Measurements from ENCODE around the gene C14orf132. TPM values are rescaled to one million over a fixed set of nuclear protein-coding genes. Genes with fewer than 3 reads are reported as not detected.
A peak's percentile ranks its signal among the peaks of the same experiment; 100 is the strongest.

Gene C14orf132
- total and polyA plus RNA-seq, 8 donors = 4.6 to 22.8 (median 11.6) TPM

DNA sequence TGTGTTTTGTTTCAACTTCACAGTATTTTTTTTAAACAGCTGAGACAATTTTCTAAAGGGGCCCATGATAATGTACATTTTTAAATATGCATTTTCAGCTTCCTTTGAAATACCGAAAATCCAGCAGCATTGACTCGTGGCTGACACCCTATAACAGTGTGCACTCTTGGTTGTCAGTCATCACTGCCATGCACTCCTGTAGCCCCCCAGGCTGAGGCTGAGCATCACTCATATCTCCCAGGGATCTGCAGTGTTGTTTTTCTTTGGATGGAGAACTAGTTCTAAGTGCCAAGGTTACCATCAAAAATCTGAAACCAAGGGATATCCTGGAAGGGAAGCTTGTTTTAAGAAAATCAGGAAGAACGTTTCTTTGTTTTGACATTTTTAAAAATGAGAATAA is 81.2 kb downstream of the C14orf132 start:
- no peak overlapping the region for H3K4me3 ChIP-seq
- 73 to 77% (median 76%) methylated on average over 3 of the region's 3 CpGs for whole genome bisulfite sequencing, 5 donors
- TF ChIP-seq POLR2AphosphoS5 (IDR thresholded peaks at IDR 0.05) (no peak), CTCF (IDR thresholded peaks at IDR 0.05) (no peak), EP300 (IDR thresholded peaks at IDR 0.05) (no peak), POLR2A (IDR thresholded peaks at IDR 0.05) (no peak)
- no peaks in the 10 kb centered on the region for H3K27me3 ChIP-seq
- H3K9me3 ChIP-seq = peaks cover 0 to 6% (median 0%) of the 10 kb centered on the region in 4 donors
- H3K27ac ChIP-seq = peak overlapping the region in 1 of 5 donors; percentile 4
- no peak for DNase-seq
- intact Hi-C loops (cut with DNase I; ENCODE audit: low total_unique reads) = no loop called here
- peaks cover 0 to 5% (median under 1%) of the 10 kb centered on the region in 4 donors for H3K4me1 ChIP-seq
- H3K36me3 ChIP-seq = no peaks in the 10 kb centered on the region

- Histone ChIP-seq H3K4me1 (peaks cover 0 to 6% (median 2%) of the 10 kb centered on the region in 4 donors), H3K27ac (peak overlapping the region in 1 of 5 donors; percentile 4), H3K9me3 (peaks cover 0 to 6% (median 0%) of the 10 kb centered on the region in 4 donors), H3K4me3 (no peak overlapping the region), H3K27me3 (no peaks in the 10 kb centered on the region), H3K36me3 (no peaks in the 10 kb centered on the region)
- no peak for TF ChIP-seq EP300 (IDR thresholded peaks at IDR 0.05)
- no peak for TF ChIP-seq CTCF (IDR thresholded peaks at IDR 0.05)
- no peak for TF ChIP-seq POLR2A (IDR thresholded peaks at IDR 0.05)
- TF ChIP-seq POLR2AphosphoS5 (IDR thresholded peaks at IDR 0.05) = no peak
- intact Hi-C loops (cut with DNase I; ENCODE audit: low total_unique reads) = no loop called here
- 80 to 88% (median 84%) methylated on average over 4 of the region's 4 CpGs for WGBS, 5 donors
- DNase-seq = no peak
These were observed 81.8 kb downstream of the C14orf132 start for GRCh38 chr14:96120941-96121340.

GRCh38 chr14:96121660-96122395 is 82.7 kb downstream of the C14orf132 start:
- WGBS, 5 donors = 75 to 83% (median 80%) methylated on average over 4 of the region's 4 CpGs

DNA sequence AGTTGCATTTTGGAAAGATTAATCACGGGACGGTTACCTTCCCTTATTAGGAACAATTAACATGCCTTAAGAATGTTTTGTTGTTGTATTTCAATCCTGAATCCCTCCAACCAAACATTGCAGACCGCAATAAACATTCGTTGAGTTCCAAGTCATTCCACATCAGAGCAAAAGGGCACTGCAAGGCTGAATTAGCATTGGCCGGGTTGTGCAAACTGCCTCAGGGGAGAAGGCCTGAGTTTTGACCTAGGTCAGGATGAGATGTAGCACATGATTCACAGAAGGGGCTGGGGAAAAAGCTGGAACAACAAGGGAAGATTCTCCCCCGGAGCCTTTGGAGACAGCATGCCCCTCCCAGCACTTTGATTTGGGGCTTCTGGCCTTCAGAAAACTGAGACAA is 83.3 kb downstream of the C14orf132 start:
- H3K27me3 ChIP-seq = no peaks in the 10 kb centered on the region
- peaks cover 0 to 15% (median 4%) of the 10 kb centered on the region in 4 donors for H3K4me1 ChIP-seq
- intact Hi-C loops (cut with DNase I; ENCODE audit: low total_unique reads) = no loop called here
- H3K4me3 ChIP-seq = no peak overlapping the region
- H3K36me3 ChIP-seq = no peaks in the 10 kb centered on the region
- no peak for DNase-seq
- peak overlapping the region in 1 of 5 donors; percentile 14 for H3K27ac ChIP-seq
- WGBS, 5 donors = 52 to 63% (median 56%) methylated on average over 6 of the region's 6 CpGs
- no peak for TF ChIP-seq EP300 (IDR thresholded peaks at IDR 0.05)
- no peak for TF ChIP-seq CTCF (IDR thresholded peaks at IDR 0.05)
- TF ChIP-seq POLR2AphosphoS5 (IDR thresholded peaks at IDR 0.05) = peak in 1 of 3 donors; percentile 62
- no peak for TF ChIP-seq POLR2A (IDR thresholded peaks at IDR 0.05)
- peaks cover 0 to 6% (median 0%) of the 10 kb centered on the region in 4 donors for H3K9me3 ChIP-seq

More at GRCh38 chr14:96121660-96122395, 82.7 kb downstream of the C14orf132 start:
- no peak for DNase-seq
- Histone ChIP-seq H3K36me3 (no peaks in the 10 kb centered on the region), H3K4me1 (peaks cover 0 to 11% (median 4%) of the 10 kb centered on the region in 4 donors), H3K27ac (peak overlapping the region in 1 of 5 donors; percentile 14), H3K4me3 (no peak overlapping the region), H3K9me3 (peaks cover 0 to 6% (median 0%) of the 10 kb centered on the region in 4 donors), H3K27me3 (no peaks in the 10 kb centered on the region)
- intact Hi-C loops (cut with DNase I; ENCODE audit: low total_unique reads) = no loop called here
- no peak for TF ChIP-seq POLR2A (IDR thresholded peaks at IDR 0.05)

DNA sequence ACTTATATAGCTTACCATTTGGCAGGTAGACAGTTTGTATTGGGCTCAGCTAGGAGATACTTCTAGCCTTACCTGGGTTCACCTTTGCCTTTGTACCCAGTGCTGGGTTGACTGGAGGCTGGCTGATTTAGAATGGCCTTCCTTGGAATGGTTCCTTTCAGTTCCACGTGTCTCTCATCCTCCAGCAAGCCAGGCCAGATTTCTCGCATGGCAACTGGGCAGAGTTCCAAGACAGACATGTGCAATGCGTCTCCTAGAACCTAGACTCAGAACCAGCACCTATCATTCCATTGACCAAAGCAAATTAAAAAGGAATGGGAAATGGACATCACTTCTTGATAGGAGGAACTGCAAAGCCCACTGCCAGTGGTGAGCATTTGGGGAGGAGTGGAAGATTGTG is 86.4 kb downstream of the C14orf132 start:
- Histone ChIP-seq H3K27me3 (no peaks in the 10 kb centered on the region), H3K27ac (peak overlapping the region in 1 of 5 donors; percentile 45), H3K4me3 (no peak overlapping the region), H3K9me3 (no peaks in the 10 kb centered on the region), H3K36me3 (no peaks in the 10 kb centered on the region), H3K4me1 (peaks cover 0 to 15% (median 4%) of the 10 kb centered on the region in 4 donors)
- peak in 1 of 2 donors; percentile 40 for DNase-seq
- 17 to 46% (median 42%) methylated on average over 3 of the region's 3 CpGs for WGBS, 5 donors
- intact Hi-C loops (cut with DNase I; ENCODE audit: low total_unique reads) = no loop called here
- TF ChIP-seq POLR2AphosphoS5 (IDR thresholded peaks at IDR 0.05) (no peak), EP300 (IDR thresholded peaks at IDR 0.05) (no peak), CTCF (IDR thresholded peaks at IDR 0.05) (no peak), POLR2A (IDR thresholded peaks at IDR 0.05) (no peak)
